HepG2 (cell line): ENCODE results near the gene KDM6B. TPM values are rescaled to one million over a fixed set of nuclear protein-coding genes. Genes with fewer than 3 reads are reported as not detected.
A peak's percentile ranks its signal among the peaks of the same experiment; 100 is the strongest.

Experiments used
- CEBPG ChIP-seq: IDR thresholded peaks from 2 replicates; pipeline ENCODE4 v1.6.1; 2016
- ERF ChIP-seq: IDR thresholded peaks from 2 replicates; pipeline ENCODE4 v1.6.1; 2018; ENCODE audit warnings: missing biosample characterization, missing genetic modification reagents
- GLI4 ChIP-seq: sonication (generic); formaldehyde crosslinking; IDR thresholded peaks from 2 replicates; pipeline ENCODE4 v1.5.1; 2020; ENCODE audit warnings: missing genetic modification reagents, mild to moderate bottlenecking, moderate library complexity, borderline replicate concordance
- HMGA1 ChIP-seq: sonication (generic); formaldehyde crosslinking; conservative IDR thresholded peaks from 2 replicates; pipeline ENCODE4 v1.4.0; 2020; ENCODE audit warnings: missing genetic modification reagents
- KLF16 ChIP-seq, 2 experiments: sonication (generic) in 1 of 2; formaldehyde crosslinking in 1 of 2; IDR thresholded peaks; 2 replicates each; pipeline versions ENCODE4 v1.6.1 to v1.8.0; 2016 to 2023; ENCODE audit warnings: missing genetic modification reagents in 2 of 2, missing compliant biosample characterization in 1 of 2
- NFE2L1 ChIP-seq: sonication (generic); formaldehyde crosslinking; IDR thresholded peaks from 2 replicates; pipeline ENCODE4 v1.4.0; 2020; ENCODE audit warnings: missing genetic modification reagents, mild to moderate bottlenecking, borderline replicate concordance
- PHF21A ChIP-seq: sonication (generic); formaldehyde crosslinking; IDR thresholded peaks from 2 replicates; pipeline ENCODE4 v1.5.0; 2020; ENCODE audit warnings: mild to moderate bottlenecking, missing genetic modification reagents
- SALL1 ChIP-seq: sonication (generic); formaldehyde crosslinking; IDR thresholded peaks from 2 replicates; pipeline ENCODE4 v1.8.0; 2022; ENCODE audit warnings: mild to moderate bottlenecking, missing genetic modification reagents
- SP140L ChIP-seq: sonication (generic); formaldehyde crosslinking; IDR thresholded peaks from 2 replicates; pipeline ENCODE4 v1.4.0; 2020; ENCODE audit warnings: missing genetic modification reagents, borderline replicate concordance
- ZNF558 ChIP-seq: sonication (generic); formaldehyde crosslinking; IDR thresholded peaks from 2 replicates; pipeline ENCODE4 v1.9.0; 2022; ENCODE audit warnings: mild to moderate bottlenecking, missing genetic modification reagents, borderline replicate concordance
- ZNF564 ChIP-seq: sonication (generic); formaldehyde crosslinking; IDR thresholded peaks from 2 replicates; pipeline ENCODE4 v1.8.1; 2023; ENCODE audit warnings: mild to moderate bottlenecking, missing genetic modification reagents
- ZNF878 ChIP-seq: sonication (generic); formaldehyde crosslinking; IDR thresholded peaks from 2 replicates; pipeline ENCODE4 v1.8.1; 2023; ENCODE audit warnings: mild to moderate bottlenecking, missing genetic modification reagents, moderate library complexity
- polyA plus RNA-seq, 8 experiments: library from polyadenylated mRNA; depleted of rRNA in 3 of 8; stranded (reverse) in 7 of 8; unstranded in 1 of 8; fragments of >200 nt; fragmentation: Illumina TruSeq in 4 of 8; extraction: Trizol in 4 of 8; gene quantifications; 2 replicates each; pipeline versions ENCODE4 v1.2.1 to v1.2.3, GENCODE V29; 2011 to 2016; ENCODE audit warnings: low read depth in 4 of 8, missing spikeins in 1 of 8, mixed read lengths in 1 of 8; ENCODE audit not compliant: insufficient read depth in 1 of 8
- total RNA-seq, 5 experiments: library from RNA; depleted of rRNA; stranded (reverse); fragments of >200 nt; fragmentation: Illumina TruSeq; extraction: Trizol; gene quantifications; 2 replicates each; pipeline ENCODE4 v1.2.3, GENCODE V29; 2016; ENCODE audit warnings: low read depth in 1 of 5
- TF ChIP-seq, protein P1 (sequence below): sonication (generic); formaldehyde crosslinking; IDR thresholded peaks from 2 replicates; pipeline ENCODE4 v1.8.1; 2023; ENCODE audit warnings: mild to moderate bottlenecking, inconsistent platforms, moderate library complexity, missing genetic modification reagents, borderline replicate concordance
- TF ChIP-seq, protein P2 (sequence below): sonication (generic); formaldehyde crosslinking; IDR thresholded peaks from 2 replicates; pipeline ENCODE4 v1.5.0; 2020; ENCODE audit warnings: missing genetic modification reagents, mild to moderate bottlenecking, borderline replicate concordance
- TF ChIP-seq, protein P3 (sequence below): sonication (generic); formaldehyde crosslinking; IDR thresholded peaks from 2 replicates; pipeline ENCODE4 v1.8.1; 2023; ENCODE audit warnings: mild to moderate bottlenecking, missing genetic modification reagents, borderline replicate concordance
- TF ChIP-seq, protein P4 (sequence below): sonication (generic); formaldehyde crosslinking; conservative IDR thresholded peaks from 2 replicates; pipeline ENCODE4 v1.4.0; 2020; ENCODE audit warnings: missing genetic modification reagents
- TF ChIP-seq, protein P5 (sequence below): sonication (generic); formaldehyde crosslinking; IDR thresholded peaks from 2 replicates; pipeline ENCODE4 v1.4.0; 2020; ENCODE audit warnings: missing genetic modification reagents
- TF ChIP-seq, protein P6 (sequence below): sonication (generic); formaldehyde crosslinking; IDR thresholded peaks from 2 replicates; pipeline ENCODE4 v1.4.0; 2020; ENCODE audit warnings: missing genetic modification reagents

KDM6B gene
- total and polyA plus RNA-seq, 2 of the 13 experiments (the other 11 are each of a cell fraction or from before 2014, with no cell fraction given): 1.3 to 2.1 TPM

GRCh38 chr17:7838090-7839075 lies 4.4 kb downstream of the KDM6B start (continued):
- TF ChIP-seq, protein P1, sequence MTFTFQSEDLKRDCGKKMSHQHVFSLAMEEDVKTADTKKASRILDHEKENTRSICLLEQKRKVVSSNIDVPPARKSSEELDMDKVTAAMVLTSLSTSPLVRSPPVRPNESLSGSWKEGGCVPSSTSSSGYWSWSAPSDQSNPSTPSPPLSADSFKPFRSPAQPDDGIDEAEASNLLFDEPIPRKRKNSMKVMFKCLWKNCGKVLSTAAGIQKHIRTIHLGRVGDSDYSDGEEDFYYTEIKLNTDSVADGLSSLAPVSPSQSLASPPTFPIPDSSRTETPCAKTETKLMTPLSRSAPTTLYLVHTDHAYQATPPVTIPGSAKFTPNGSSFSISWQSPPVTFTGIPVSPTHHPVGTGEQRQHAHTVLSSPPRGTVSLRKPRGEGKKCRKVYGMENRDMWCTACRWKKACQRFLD: no peak
- TF ChIP-seq, protein P2, sequence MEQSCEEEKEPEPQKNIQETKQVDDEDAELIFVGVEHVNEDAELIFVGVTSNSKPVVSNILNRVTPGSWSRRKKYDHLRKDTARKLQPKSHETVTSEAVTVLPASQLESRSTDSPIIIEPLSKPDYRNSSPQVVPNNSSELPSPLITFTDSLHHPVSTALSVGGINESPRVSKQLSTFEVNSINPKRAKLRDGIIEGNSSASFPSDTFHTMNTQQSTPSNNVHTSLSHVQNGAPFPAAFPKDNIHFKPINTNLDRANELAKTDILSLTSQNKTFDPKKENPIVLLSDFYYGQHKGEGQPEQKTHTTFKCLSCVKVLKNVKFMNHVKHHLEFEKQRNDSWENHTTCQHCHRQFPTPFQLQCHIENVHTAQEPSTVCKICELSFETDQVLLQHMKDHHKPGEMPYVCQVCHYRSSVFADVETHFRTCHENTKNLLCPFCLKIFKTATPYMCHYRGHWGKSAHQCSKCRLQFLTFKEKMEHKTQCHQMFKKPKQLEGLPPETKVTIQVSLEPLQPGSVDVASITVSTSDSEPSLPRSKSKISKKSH (CRISPR knock-in tag): no peak
- no peak for TF ChIP-seq ZNF564 (CRISPR knock-in tag)
- 0 out of 4 replicates have a peak, but pooled peaks of 1 of the 2 experiments have one; percentile 22 for TF ChIP-seq KLF16 (CRISPR knock-in tag; IDR thresholded peaks at IDR 0.05)
- TF ChIP-seq, protein P3, sequence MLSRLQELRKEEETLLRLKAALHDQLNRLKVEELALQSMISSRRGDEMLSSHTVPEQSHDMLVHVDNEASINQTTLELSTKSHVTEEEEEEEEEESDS (CRISPR knock-in tag): no peak
- 0 out of 2 replicates have a peak, but pooled peaks have one; percentile 29 for TF ChIP-seq PHF21A (CRISPR knock-in tag)
- TF ChIP-seq ZNF878 (CRISPR knock-in tag): no peak
- TF ChIP-seq, protein P4, sequence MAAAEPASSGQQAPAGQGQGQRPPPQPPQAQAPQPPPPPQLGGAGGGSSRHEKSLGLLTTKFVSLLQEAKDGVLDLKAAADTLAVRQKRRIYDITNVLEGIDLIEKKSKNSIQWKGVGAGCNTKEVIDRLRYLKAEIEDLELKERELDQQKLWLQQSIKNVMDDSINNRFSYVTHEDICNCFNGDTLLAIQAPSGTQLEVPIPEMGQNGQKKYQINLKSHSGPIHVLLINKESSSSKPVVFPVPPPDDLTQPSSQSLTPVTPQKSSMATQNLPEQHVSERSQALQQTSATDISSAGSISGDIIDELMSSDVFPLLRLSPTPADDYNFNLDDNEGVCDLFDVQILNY: no peak
- TF ChIP-seq, protein P5, sequence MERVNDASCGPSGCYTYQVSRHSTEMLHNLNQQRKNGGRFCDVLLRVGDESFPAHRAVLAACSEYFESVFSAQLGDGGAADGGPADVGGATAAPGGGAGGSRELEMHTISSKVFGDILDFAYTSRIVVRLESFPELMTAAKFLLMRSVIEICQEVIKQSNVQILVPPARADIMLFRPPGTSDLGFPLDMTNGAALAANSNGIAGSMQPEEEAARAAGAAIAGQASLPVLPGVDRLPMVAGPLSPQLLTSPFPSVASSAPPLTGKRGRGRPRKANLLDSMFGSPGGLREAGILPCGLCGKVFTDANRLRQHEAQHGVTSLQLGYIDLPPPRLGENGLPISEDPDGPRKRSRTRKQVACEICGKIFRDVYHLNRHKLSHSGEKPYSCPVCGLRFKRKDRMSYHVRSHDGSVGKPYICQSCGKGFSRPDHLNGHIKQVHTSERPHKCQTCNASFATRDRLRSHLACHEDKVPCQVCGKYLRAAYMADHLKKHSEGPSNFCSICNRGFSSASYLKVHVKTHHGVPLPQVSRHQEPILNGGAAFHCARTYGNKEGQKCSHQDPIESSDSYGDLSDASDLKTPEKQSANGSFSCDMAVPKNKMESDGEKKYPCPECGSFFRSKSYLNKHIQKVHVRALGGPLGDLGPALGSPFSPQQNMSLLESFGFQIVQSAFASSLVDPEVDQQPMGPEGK: peak; percentile 81
- no peak for TF ChIP-seq GLI4 (CRISPR knock-in tag)
- TF ChIP-seq HMGA1 (CRISPR knock-in tag): no peak
- TF ChIP-seq NFE2L1: no peak
- no peak for TF ChIP-seq ZNF558 (CRISPR knock-in tag)
- TF ChIP-seq, protein P6, sequence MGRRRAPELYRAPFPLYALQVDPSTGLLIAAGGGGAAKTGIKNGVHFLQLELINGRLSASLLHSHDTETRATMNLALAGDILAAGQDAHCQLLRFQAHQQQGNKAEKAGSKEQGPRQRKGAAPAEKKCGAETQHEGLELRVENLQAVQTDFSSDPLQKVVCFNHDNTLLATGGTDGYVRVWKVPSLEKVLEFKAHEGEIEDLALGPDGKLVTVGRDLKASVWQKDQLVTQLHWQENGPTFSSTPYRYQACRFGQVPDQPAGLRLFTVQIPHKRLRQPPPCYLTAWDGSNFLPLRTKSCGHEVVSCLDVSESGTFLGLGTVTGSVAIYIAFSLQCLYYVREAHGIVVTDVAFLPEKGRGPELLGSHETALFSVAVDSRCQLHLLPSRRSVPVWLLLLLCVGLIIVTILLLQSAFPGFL (CRISPR knock-in tag): no peak
- no peak for TF ChIP-seq SALL1 (CRISPR knock-in tag)
- TF ChIP-seq CEBPG (CRISPR knock-in tag): peak; percentile 90
- no peak for TF ChIP-seq SP140L (CRISPR knock-in tag)
- no peak for TF ChIP-seq ERF (CRISPR knock-in tag)
